D341Med (cell line): ENCODE results near the gene DPY19L1.
"Not testable (repeated sequence)": the region's sequence is repeated elsewhere in the genome, so short reads cannot be mapped to it uniquely, and the experiment has no call there.

Experiments used
- DNase-seq: peaks from one replicate; pipeline ENCODE4 v3.0.0; 2012; ENCODE audit warnings: low spot score

DPY19L1 gene

GRCh38 chr7:35032166-35032565 lies 5.1 kb downstream of the DPY19L1 start:
- DNase-seq = no peak

GRCh38 chr7:35030848-35031247 lies 6.4 kb downstream of the DPY19L1 start:
- DNase-seq = no peak

- no peak for DNase-seq
Observed at GRCh38 chr7:35029311-35029710, 8.0 kb downstream of the DPY19L1 start.

- no peak for DNase-seq
Observed at GRCh38 chr7:35026150-35026549, 11.1 kb downstream of the DPY19L1 start.

- DNase-seq = no peak
Observed at GRCh38 chr7:35025369-35025870, 11.9 kb downstream of the DPY19L1 start.

- DNase-seq = no peak
Observed at GRCh38 chr7:35024298-35024697, 13.0 kb downstream of the DPY19L1 start.

- DNase-seq = no peak
Observed at GRCh38 chr7:35022725-35023124, 14.6 kb downstream of the DPY19L1 start.

- no peak for DNase-seq
Observed at GRCh38 chr7:35021445-35021844, 15.8 kb downstream of the DPY19L1 start.

GRCh38 chr7:35019801-35020200 lies 17.5 kb downstream of the DPY19L1 start:
- no peak for DNase-seq

- no peak for DNase-seq
Observed at GRCh38 chr7:35019179-35019729, 18.0 kb downstream of the DPY19L1 start.

GRCh38 chr7:35015346-35015859 lies 21.9 kb downstream of the DPY19L1 start:
- DNase-seq = no peak

- DNase-seq = no peak
Observed at GRCh38 chr7:35012160-35012559, 25.1 kb downstream of the DPY19L1 start.

GRCh38 chr7:35011085-35011484 lies 26.2 kb downstream of the DPY19L1 start:
- DNase-seq = no peak

- DNase-seq = no peak
Observed at GRCh38 chr7:35007768-35008167, 29.5 kb downstream of the DPY19L1 start.

- no peak for DNase-seq
Observed at GRCh38 chr7:35004531-35005095, 32.7 kb downstream of the DPY19L1 start.

- DNase-seq = peak; percentile 49
Observed at GRCh38 chr7:35003679-35004303, 33.5 kb downstream of the DPY19L1 start.

- DNase-seq = not testable (repeated sequence)
Observed at GRCh38 chr7:35003177-35003650, 34.1 kb downstream of the DPY19L1 start.

- DNase-seq = not testable (repeated sequence)
Observed at GRCh38 chr7:34998335-34998734, 39.0 kb downstream of the DPY19L1 start.

- DNase-seq = not testable (repeated sequence)
Observed at GRCh38 chr7:34996423-34997090, 40.7 kb downstream of the DPY19L1 start.

GRCh38 chr7:34995757-34996156 lies 41.5 kb downstream of the DPY19L1 start:
- no peak for DNase-seq

GRCh38 chr7:34991938-34992840 lies 45.1 kb downstream of the DPY19L1 start:
- DNase-seq = no peak
